ENCODE results near the gene ACKR3.

DNA sequence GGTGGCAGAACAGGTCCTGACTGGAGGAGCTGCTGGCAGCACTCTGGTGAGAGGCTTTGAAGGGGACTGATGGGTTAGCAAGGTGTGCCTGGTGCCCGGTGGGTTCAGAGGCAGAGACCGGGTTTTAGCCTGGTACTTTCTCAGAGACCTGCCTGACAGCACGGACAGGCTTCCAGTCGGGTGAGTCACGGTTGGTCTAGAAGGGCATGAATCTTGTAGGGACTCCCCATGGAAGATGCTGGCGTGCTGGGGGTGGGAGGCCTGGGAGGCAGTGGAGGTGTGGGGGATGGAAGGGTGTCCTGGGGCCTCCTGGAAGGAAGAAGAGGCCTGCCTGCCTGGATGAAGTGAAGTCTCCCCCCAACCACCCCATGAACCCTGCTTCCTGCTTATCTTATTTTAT, 52.6 kb downstream of the ACKR3 start:
- TF ChIP-seq, protein P1, sequence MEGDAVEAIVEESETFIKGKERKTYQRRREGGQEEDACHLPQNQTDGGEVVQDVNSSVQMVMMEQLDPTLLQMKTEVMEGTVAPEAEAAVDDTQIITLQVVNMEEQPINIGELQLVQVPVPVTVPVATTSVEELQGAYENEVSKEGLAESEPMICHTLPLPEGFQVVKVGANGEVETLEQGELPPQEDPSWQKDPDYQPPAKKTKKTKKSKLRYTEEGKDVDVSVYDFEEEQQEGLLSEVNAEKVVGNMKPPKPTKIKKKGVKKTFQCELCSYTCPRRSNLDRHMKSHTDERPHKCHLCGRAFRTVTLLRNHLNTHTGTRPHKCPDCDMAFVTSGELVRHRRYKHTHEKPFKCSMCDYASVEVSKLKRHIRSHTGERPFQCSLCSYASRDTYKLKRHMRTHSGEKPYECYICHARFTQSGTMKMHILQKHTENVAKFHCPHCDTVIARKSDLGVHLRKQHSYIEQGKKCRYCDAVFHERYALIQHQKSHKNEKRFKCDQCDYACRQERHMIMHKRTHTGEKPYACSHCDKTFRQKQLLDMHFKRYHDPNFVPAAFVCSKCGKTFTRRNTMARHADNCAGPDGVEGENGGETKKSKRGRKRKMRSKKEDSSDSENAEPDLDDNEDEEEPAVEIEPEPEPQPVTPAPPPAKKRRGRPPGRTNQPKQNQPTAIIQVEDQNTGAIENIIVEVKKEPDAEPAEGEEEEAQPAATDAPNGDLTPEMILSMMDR (conservative IDR thresholded peaks at IDR 0.05; ENCODE audit: low read length), result no peak
- no peak for TF ChIP-seq EZH2phosphoT487 (IDR thresholded peaks at IDR 0.05; ENCODE audit: borderline replicate concordance)
